Endometrial microvascular endothelial cells (primary cell): Measurements from ENCODE around the gene HOXB7. TPM values are rescaled to one million over a fixed set of nuclear protein-coding genes. Genes with fewer than 3 reads are reported as not detected.

Experiments
- in situ Hi-C: cut with HindIII; loops from 2 replicates; pipeline ENCODE4 v1.10.0; 2017; ENCODE audit warnings: low sequenced_read_pairs, low pct_unique_long_range_greater_than_20kb; ENCODE audit errors: inconsistent ontology term
- total RNA-seq: library from RNA; depleted of rRNA; stranded (reverse); fragments of >200 nt; gene quantifications from one replicate; pipeline ENCODE4 v1.2.3, GENCODE V29; 2015; ENCODE audit errors: inconsistent ontology term

Gene HOXB7
- total RNA-seq, 1 donor from 2014 or later: 28.6 TPM

DNA sequence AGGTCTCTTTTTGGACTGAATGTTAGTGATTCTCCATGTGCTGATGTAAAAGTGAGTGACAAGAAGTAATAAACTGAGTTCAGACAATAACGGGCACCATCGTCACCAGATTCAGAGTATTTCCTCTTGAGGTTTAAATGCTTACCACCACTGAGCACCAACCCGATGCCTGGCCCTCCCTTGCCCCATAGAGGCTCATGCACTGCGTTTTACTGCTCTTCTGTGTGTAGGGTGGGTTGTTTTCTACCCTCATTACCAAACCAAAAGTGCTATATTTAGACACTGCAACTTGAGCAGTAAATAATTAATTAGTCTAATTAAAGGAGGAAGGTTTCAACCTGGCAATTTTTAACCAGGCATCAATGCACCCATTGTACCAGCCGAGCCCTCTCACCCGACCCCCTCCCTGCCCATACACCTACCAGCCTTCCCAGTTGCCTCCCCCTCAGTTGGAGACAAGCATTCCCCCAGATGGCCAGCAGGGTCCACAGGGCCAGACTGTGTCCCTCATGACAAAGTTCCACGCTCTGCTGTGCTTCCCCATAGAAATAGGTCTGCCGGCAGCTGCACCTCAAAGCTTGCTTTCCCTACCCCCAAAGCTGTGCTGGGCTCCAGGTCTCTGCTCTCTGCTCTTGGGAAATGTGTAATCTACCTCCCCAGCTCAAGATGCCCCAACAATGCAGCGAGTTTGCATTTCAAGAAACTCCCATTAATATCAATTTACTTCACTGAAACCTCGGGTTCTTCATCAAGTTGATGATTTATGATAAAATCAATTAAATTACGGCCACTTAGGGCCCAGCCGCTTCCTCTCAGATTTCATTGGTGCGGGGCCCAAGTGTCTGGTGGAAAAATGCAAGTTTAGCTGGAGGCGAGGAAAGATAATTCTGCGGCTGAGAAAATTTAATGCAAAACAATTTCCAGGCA lies 48.7 kb downstream of the HOXB7 start:
- in situ Hi-C loops: no loop called here

DNA sequence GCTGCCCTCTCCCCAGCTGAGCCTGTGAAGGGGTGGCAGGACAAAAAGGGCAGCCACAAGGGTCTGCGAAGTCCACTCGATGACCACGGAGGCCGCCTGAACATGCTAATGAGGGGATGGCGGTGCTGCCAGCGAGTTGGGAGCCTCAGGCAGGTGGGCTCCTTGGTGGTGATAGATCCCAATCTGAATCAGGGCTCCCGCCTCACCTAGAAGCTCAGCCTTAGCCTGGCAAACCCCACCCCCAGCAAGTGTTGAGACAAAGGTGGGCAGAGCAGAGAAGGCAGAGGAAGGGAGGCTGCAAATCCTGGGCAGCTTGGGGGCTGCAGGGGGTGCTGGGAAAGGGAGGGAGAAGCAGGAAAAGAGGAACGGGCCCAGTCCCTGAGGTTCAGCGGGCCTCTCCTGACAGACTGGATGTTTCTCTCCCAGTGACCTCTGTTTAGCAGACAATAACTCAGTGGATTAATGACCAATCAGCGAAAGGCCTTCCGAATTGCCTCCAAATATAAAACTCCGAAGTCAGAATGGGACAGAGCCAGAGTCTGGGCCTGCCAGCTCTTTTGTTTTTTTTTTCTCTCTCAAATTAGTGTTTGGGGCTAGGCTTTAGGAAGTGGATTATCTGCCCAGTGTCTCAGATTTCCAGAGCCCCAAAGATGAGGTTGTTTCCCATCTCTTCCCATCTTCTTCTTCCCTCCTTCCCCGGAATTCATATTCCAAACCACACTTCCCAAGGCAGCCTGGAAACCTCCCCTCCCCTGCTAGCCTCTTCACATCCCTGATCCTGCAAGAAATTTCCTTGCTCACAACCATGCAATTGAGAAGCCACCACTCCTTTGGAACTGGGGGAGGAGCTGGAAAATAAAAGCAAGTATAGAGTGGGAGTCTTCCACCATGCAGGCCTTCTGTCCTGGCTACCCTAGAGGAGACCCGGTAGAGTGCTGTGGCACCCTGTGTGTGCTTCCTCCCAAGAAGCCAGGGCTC lies 50.7 kb downstream of the HOXB7 start:
- in situ Hi-C loops: no loop called here

DNA sequence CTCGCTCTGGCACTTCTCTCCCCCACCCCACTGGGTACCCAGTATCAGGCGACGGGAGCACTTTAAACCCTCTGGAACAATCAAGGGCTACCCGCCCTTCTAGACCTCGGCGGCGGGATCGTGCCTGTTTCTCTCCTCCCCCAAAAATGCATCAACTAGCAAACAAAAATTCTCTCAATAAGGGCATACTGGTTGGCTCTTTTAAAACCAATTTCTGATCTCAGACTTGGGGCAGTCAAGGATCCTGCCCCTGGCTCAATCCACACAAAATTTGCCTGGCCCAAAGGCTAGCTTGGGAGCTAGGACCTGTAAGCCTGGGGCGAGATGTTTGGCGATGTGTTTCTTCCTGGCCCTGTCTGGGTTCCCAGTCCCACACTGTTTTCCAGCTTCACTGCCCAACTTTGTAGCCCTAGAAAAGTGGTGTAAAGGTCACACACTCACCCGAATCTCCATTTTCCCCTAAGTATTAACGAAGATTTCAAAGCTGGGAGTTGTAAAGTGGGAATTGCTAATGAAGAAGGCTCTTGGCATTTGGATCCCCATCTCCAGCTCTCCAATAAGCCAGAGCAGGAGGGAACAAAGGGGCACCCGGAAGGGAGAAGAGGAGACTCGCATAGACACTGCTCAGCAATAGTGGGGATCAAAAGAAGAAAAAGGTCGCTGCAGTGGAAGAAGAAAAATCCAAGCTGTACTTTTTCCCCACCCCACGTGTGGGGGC lies 51.5 kb downstream of the HOXB7 start:
- in situ Hi-C loops: no loop called here

GRCh38 chr17:48558831-48559121 lies 52.0 kb downstream of the HOXB7 start:
- in situ Hi-C loops: no loop called here

DNA sequence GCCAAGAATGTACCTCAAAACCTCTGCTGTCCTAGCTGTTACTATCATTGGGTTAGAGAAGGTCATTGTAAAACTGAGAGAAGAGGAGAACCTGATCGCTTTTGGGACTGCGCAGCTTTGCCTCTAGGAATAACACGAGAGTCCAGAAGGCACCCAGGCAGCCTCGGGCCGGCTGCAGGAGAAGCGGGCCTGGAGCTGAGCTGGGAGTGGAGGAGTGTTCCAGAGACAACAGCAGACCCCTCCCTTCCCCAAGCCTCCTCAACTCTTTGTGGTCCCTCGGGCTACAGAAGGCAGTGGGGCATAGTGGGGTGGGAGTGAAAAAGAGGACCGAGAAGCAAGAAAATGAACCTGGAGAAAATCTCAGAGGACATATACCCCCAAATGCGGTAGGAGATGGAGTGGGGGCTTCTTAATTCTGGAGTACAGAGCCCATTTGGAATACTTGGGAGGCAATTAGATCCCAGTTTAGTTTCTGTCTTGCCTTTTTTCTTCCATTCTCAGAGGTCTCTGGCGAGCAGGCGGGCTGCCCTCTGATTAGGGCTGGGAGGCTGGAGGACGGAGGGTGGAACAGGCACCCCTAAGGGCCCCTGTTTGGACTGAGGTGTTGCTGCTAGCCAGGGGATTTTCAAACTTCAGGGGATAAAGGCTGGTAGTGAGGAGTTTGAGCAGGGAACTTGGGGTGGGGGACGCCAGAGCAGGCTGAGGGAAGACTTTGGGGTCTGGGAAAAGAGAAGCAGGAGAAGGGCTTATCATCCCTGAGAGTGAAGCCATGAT lies 52.6 kb downstream of the HOXB7 start:
- in situ Hi-C loops: no loop called here

Other genes starting within 250 kb of the HOXB7 start
- gene SKAP1, start 180.8 kb downstream of the HOXB7 start, total RNA-seq: not detected
- not detected for gene HOXB1, start 80.0 kb downstream of the HOXB7 start, total RNA-seq
- 10.5 TPM for gene HOXB2, start 65.9 kb downstream of the HOXB7 start, total RNA-seq
- 1.9 TPM for gene HOXB4, start 32.7 kb downstream of the HOXB7 start, total RNA-seq
- gene HOXB3, start 20.8 kb downstream of the HOXB7 start, total RNA-seq: 5.7 TPM
- 1.2 TPM for gene HOXB5, start 17.2 kb downstream of the HOXB7 start, total RNA-seq
- gene HOXB6, start 6.0 kb downstream of the HOXB7 start, total RNA-seq: 26.3 TPM
- 22.5 TPM for gene HOXB8, start 4.3 kb upstream of the HOXB7 start, total RNA-seq
- 6.8 TPM for gene HOXB9, start 15.3 kb upstream of the HOXB7 start, total RNA-seq
- gene PRAC1, start 111.5 kb upstream of the HOXB7 start, total RNA-seq: not detected
- gene PRAC2, start 112.2 kb upstream of the HOXB7 start, total RNA-seq: not detected
- not detected for gene HOXB13, start 117.7 kb upstream of the HOXB7 start, total RNA-seq
- gene TTLL6, start 206.2 kb upstream of the HOXB7 start, total RNA-seq: not detected
- 42.0 TPM for gene CALCOCO2, start 220.0 kb upstream of the HOXB7 start, total RNA-seq